Liver (tissue), 9 donors: Measurements from ENCODE around the gene DHFR. TPM values are rescaled to one million over a fixed set of nuclear protein-coding genes. Genes with fewer than 3 reads are reported as not detected.

ENCODE experiments used
- DNase-seq: peaks from one replicate; pipeline ENCODE4 v3.0.0-alpha.2; 2017; ENCODE audit warnings: low spot score
- H3K27ac ChIP-seq, 2 donors: one replicate each; pipeline ENCODE4 v1.7.0; 2013; ENCODE audit warnings: inconsistent platforms in 2 of 2, low read length in 2 of 2, control low read depth in 1 of 2, low read depth in 1 of 2, mild to moderate bottlenecking in 1 of 2
- H3K27me3 ChIP-seq, 4 donors: one replicate each; pipeline versions ENCODE4 v1.6.1 to v1.7.0; 2013; ENCODE audit warnings: low read length in 3 of 4, inconsistent platforms in 1 of 4, mild to moderate bottlenecking in 1 of 4, moderate library complexity in 1 of 4; ENCODE audit not compliant: control insufficient read depth in 4 of 4, insufficient read depth in 4 of 4
- H3K36me3 ChIP-seq, 4 donors: one replicate each; pipeline versions ENCODE4 v1.6.1 to v1.7.0; 2013; ENCODE audit warnings: low read length in 3 of 4, mild to moderate bottlenecking in 3 of 4, low read depth in 1 of 4, moderate library complexity in 1 of 4; ENCODE audit not compliant: control insufficient read depth in 4 of 4, insufficient read depth in 3 of 4
- H3K4me1 ChIP-seq, 4 donors: one replicate each; pipeline versions ENCODE4 v1.6.1 to v1.7.0; 2013; ENCODE audit warnings: low read length in 3 of 4, mild to moderate bottlenecking in 3 of 4, moderate library complexity in 1 of 4; ENCODE audit not compliant: control insufficient read depth in 4 of 4, insufficient read depth in 4 of 4
- H3K4me3 ChIP-seq, 3 donors: one replicate each; pipeline versions ENCODE4 v1.6.1 to v1.7.0; 2013; ENCODE audit warnings: low read length in 3 of 3, control low read depth in 1 of 3, low read depth in 1 of 3, mild to moderate bottlenecking in 1 of 3
- H3K9ac ChIP-seq, 2 donors: one replicate each; pipeline ENCODE4 v1.7.0; 2013; ENCODE audit warnings: low read length in 2 of 2, mild to moderate bottlenecking in 2 of 2, moderate library complexity in 2 of 2, control low read depth in 1 of 2, low read depth in 1 of 2
- H3K9me3 ChIP-seq, 4 donors: one replicate each; pipeline versions ENCODE4 v1.6.1 to v1.7.0; 2013; ENCODE audit warnings: low read length in 3 of 4; ENCODE audit not compliant: control insufficient read depth in 4 of 4
- ATF3 ChIP-seq: IDR thresholded peaks from 2 replicates; pipeline ENCODE4 v1.6.1; 2016; ENCODE audit warnings: antibody characterized with exemption
- CTCF ChIP-seq: fragments of 150-350 bp; IDR thresholded peaks from 2 replicates; pipeline ENCODE4 v1.5.1; 2017; ENCODE audit warnings: improper control_type of control experiment, low read depth, low read length; ENCODE audit not compliant: missing input control
- FOXA1 ChIP-seq: IDR thresholded peaks from 2 replicates; pipeline ENCODE4 v1.6.1; 2016; ENCODE audit warnings: antibody characterized with exemption
- FOXA2 ChIP-seq: IDR thresholded peaks from 2 replicates; pipeline ENCODE4 v1.6.1; 2016; ENCODE audit warnings: antibody characterized with exemption
- GABPA ChIP-seq, 2 donors: IDR thresholded peaks in 1 of 2; conservative IDR thresholded peaks in 1 of 2; 2 replicates each; pipeline ENCODE4 v1.6.1; 2016; ENCODE audit warnings: antibody characterized with exemption in 2 of 2, mild to moderate bottlenecking in 1 of 2, moderate library complexity in 1 of 2
- HNF4A ChIP-seq, 2 donors: conservative IDR thresholded peaks; 2 replicates each; pipeline ENCODE4 v1.6.1; 2016; ENCODE audit warnings: antibody characterized with exemption in 2 of 2, mild to moderate bottlenecking in 2 of 2
- JUND ChIP-seq, 2 donors: IDR thresholded peaks; 2 replicates each; pipeline ENCODE4 v1.6.1; 2016; ENCODE audit warnings: antibody characterized with exemption in 2 of 2
- MAX ChIP-seq: IDR thresholded peaks from 2 replicates; pipeline ENCODE4 v1.6.1; 2016; ENCODE audit warnings: antibody characterized with exemption
- NR2F2 ChIP-seq: IDR thresholded peaks from 2 replicates; pipeline ENCODE4 v1.6.1; 2016; ENCODE audit warnings: antibody characterized with exemption
- RAD21 ChIP-seq, 2 donors: IDR thresholded peaks; 2 replicates each; pipeline ENCODE4 v1.6.1; 2016; ENCODE audit warnings: antibody characterized with exemption in 2 of 2, mild to moderate bottlenecking in 2 of 2
- REST ChIP-seq: IDR thresholded peaks from 2 replicates; pipeline ENCODE4 v1.6.1; 2016; ENCODE audit warnings: antibody characterized with exemption, mild to moderate bottlenecking
- RXRA ChIP-seq, 2 donors: IDR thresholded peaks; 2 replicates each; pipeline ENCODE4 v1.6.1; 2017 to 2018; ENCODE audit warnings: antibody characterized with exemption in 2 of 2, mild to moderate bottlenecking in 1 of 2
- SP1 ChIP-seq: IDR thresholded peaks from 2 replicates; pipeline ENCODE4 v1.6.1; 2018; ENCODE audit warnings: antibody characterized with exemption, mild to moderate bottlenecking
- TAF1 ChIP-seq: conservative IDR thresholded peaks from 2 replicates; pipeline ENCODE4 v1.6.1; 2016; ENCODE audit warnings: antibody characterized with exemption, mild to moderate bottlenecking
- YY1 ChIP-seq: IDR thresholded peaks from 2 replicates; pipeline ENCODE4 v1.6.1; 2016; ENCODE audit warnings: antibody characterized with exemption, mild to moderate bottlenecking
- WGBS: extraction: QIAGEN DNeasy Blood & Tissue Kit; methylation state at CpG from one replicate; pipeline ENCODE4 v1.1.7; 2013; 5-methylcytosine and 5-hydroxymethylcytosine counted together
- polyA plus RNA-seq, 2 donors: library from polyadenylated mRNA; stranded (reverse) in 1 of 2; unstranded in 1 of 2; fragments of 200-250 nt in 1 of 2; fragments of >200 nt in 1 of 2; fragmentation: Nextera tagmentation in 1 of 2; extraction: Ambion mirVana in 1 of 2; gene quantifications; one replicate each; pipeline versions ENCODE4 v1.2.1 to v1.2.3, GENCODE V29; 2013 to 2015
- total RNA-seq, 2 donors: library from RNA; depleted of rRNA; stranded (reverse); fragments of >200 nt; gene quantifications; one replicate each; pipeline ENCODE4 v1.2.3, GENCODE V29; 2014
- donor health status: healthy.
- donor health status: healthy.
- donor health status: healthy.
- donor health status: healthy.
- donor health status: healthy.

DHFR gene
- total and polyA plus RNA-seq, 4 donors = 8.9 to 57.7 (median 13.4) TPM

DNA sequence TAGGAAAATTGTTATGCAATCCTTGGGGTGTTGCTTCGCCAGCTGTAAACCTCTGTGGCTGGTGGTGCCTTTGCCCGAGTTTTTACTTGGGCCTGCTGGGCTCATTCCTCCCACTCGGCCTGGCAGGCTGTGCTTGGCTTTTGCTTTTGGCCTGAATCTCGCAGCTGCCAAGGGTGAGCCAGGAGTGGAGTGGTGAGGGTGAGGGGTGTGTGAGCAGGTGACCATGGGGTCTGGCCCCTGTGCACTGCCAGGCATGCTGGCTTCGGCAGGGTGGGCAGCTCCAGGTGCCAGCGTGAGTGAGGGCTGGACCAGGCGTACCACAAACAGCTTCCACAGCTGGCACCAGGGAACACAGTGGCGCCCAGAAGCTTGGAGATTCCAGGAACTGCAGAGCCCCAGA lies 12.6 kb upstream of the DHFR start:
- Histone ChIP-seq H3K9me3 (no peaks in the 10 kb centered on the region), H3K4me3 (no peak overlapping the region), H3K4me1 (peaks cover 5 to 30% (median 25%) of the 10 kb centered on the region in 4 donors), H3K36me3 (peaks cover 0 to 14% (median 2%) of the 10 kb centered on the region in 4 donors), H3K9ac (no peak overlapping the region), H3K27me3 (no peaks in the 10 kb centered on the region), H3K27ac (peak overlapping the region; percentile 75 to 76)
- DNase-seq = no peak
- TF ChIP-seq HNF4A (conservative IDR thresholded peaks at IDR 0.05) (peak; percentile 9 to 14), FOXA1 (no peak), SP1 (peak; percentile 27), RXRA (IDR thresholded peaks at IDR 0.05) (peak; percentile 8 to 37)
- WGBS = 60% methylated on average over 8 of the region's 8 CpGs

- Histone ChIP-seq H3K27ac (no peak overlapping the region), H3K9ac (no peak overlapping the region), H3K36me3 (peaks cover 0 to 16% (median 3%) of the 10 kb centered on the region in 4 donors), H3K4me1 (peaks cover 5 to 46% (median 32%) of the 10 kb centered on the region in 4 donors), H3K9me3 (no peaks in the 10 kb centered on the region), H3K27me3 (no peaks in the 10 kb centered on the region), H3K4me3 (no peak overlapping the region)
- WGBS = 96% methylated on average over 4 of the region's 4 CpGs
- TF ChIP-seq NR2F2 (no peak), TAF1 (no peak), ATF3 (no peak), CTCF (no peak), GABPA (IDR thresholded peaks at IDR 0.05 in 1 of 2, conservative IDR thresholded peaks at IDR 0.05 in 1 of 2) (no peak), YY1 (no peak), SP1 (no peak), MAX (no peak), RAD21 (IDR thresholded peaks at IDR 0.05) (no peak), HNF4A (conservative IDR thresholded peaks at IDR 0.05) (no peak), REST (no peak), FOXA2 (no peak), FOXA1 (no peak), JUND (IDR thresholded peaks at IDR 0.05) (no peak), RXRA (IDR thresholded peaks at IDR 0.05) (no peak)
- DNase-seq = no peak
Measured at GRCh38 chr5:80665057-80665456, 10.3 kb upstream of the DHFR start.
